ENCODE data around the gene PDE4D. TPM values are rescaled to one million over a fixed set of nuclear protein-coding genes. Genes with fewer than 3 reads are reported as not detected.
"Not testable (repeated sequence)": the region's sequence is repeated elsewhere in the genome, so short reads cannot be mapped to it uniquely, and the experiment has no call there.

Gene PDE4D
- total RNA-seq, 1 experiment from 2014 or later: 2.4 TPM

- DNase-seq (ENCODE audit: low read depth, low spot score) (no peak), ATAC-seq (no peak)
- intact Hi-C loops (cut with micrococcal nuclease; ENCODE audit: unreplicated experiment): no loop called here
- no peaks in the 10 kb centered on the region for H3K27me3 ChIP-seq (ENCODE audit: control insufficient read depth, insufficient read depth, low read length)
- no TSS peak for BruUV-seq (replicated peaks)
- TF ChIP-seq SIN3A (IDR thresholded peaks at IDR 0.05; ENCODE audit: borderline replicate concordance, insufficient read depth, low read depth, low read length) (no peak), REST (IDR thresholded peaks at IDR 0.05; ENCODE audit: insufficient read depth in 1 of 2, low read depth in 2 of 2, low read length in 1 of 2) (no peak), CTCF (IDR thresholded peaks at IDR 0.05) (no peak), POLR2AphosphoS5 (IDR thresholded peaks at IDR 0.05; ENCODE audit: low read depth, low read length) (no peak), TCF7L2 (IDR thresholded peaks at IDR 0.05; ENCODE audit: low read depth, low read length) (no peak)
- H3K27ac ChIP-seq (ENCODE audit: low read length): no peak overlapping the region
- no peak overlapping the region for H3K4me3 ChIP-seq (ENCODE audit: low read depth in 2 of 2, low read length in 2 of 2)
- CTCF ChIA-PET: no interaction called here
- H3K4me1 ChIP-seq (ENCODE audit: control insufficient read depth, insufficient read depth, low read length): no peaks in the 10 kb centered on the region
- POLR2A ChIA-PET: no interaction called here
- H3K9me3 ChIP-seq (ENCODE audit: control insufficient read depth, insufficient read depth, low read depth, low read length): no peaks in the 10 kb centered on the region
- in situ Hi-C loops (cut with HindIII; ENCODE audit: low pct_unique_long_range_greater_than_20kb, low sequenced_read_pairs): no loop called here
- H3K36me3 ChIP-seq (ENCODE audit: control insufficient read depth, insufficient read depth, low read length): no peaks in the 10 kb centered on the region
Measured at GRCh38 chr5:59577485-59577884, 316.0 kb downstream of the PDE4D start.

- H3K27me3 ChIP-seq (ENCODE audit: control insufficient read depth, insufficient read depth, low read length): no peaks in the 10 kb centered on the region
- DNase-seq (ENCODE audit: low read depth, low spot score) (no peak), ATAC-seq (no peak)
- no peak overlapping the region for H3K27ac ChIP-seq (ENCODE audit: low read length)
- TF ChIP-seq POLR2AphosphoS5 (IDR thresholded peaks at IDR 0.05; ENCODE audit: low read depth, low read length) (no peak), REST (IDR thresholded peaks at IDR 0.05; ENCODE audit: insufficient read depth in 1 of 2, low read depth in 2 of 2, low read length in 1 of 2) (no peak), TCF7L2 (IDR thresholded peaks at IDR 0.05; ENCODE audit: low read depth, low read length) (no peak), SIN3A (IDR thresholded peaks at IDR 0.05; ENCODE audit: borderline replicate concordance, insufficient read depth, low read depth, low read length) (no peak), CTCF (IDR thresholded peaks at IDR 0.05) (no peak)
- H3K36me3 ChIP-seq (ENCODE audit: control insufficient read depth, insufficient read depth, low read length): no peaks in the 10 kb centered on the region
- BruUV-seq (replicated peaks): no TSS peak
- POLR2A ChIA-PET: no interaction called here
- H3K4me1 ChIP-seq (ENCODE audit: control insufficient read depth, insufficient read depth, low read length): no peaks in the 10 kb centered on the region
- H3K9me3 ChIP-seq (ENCODE audit: control insufficient read depth, insufficient read depth, low read depth, low read length): no peaks in the 10 kb centered on the region
- no peak overlapping the region for H3K4me3 ChIP-seq (ENCODE audit: low read depth in 2 of 2, low read length in 2 of 2)
- in situ Hi-C loops (cut with HindIII; ENCODE audit: low pct_unique_long_range_greater_than_20kb, low sequenced_read_pairs): no loop called here
- CTCF ChIA-PET: no interaction called here
- intact Hi-C loops (cut with micrococcal nuclease; ENCODE audit: unreplicated experiment): no loop called here
Measured at GRCh38 chr5:59575648-59576445, 317.7 kb downstream of the PDE4D start.

- H3K36me3 ChIP-seq (ENCODE audit: control insufficient read depth, insufficient read depth, low read length); CTCF ChIA-PET; H3K4me3 ChIP-seq (ENCODE audit: low read depth in 2 of 2, low read length in 2 of 2); intact Hi-C loops (cut with micrococcal nuclease; ENCODE audit: unreplicated experiment); H3K4me1 ChIP-seq (ENCODE audit: control insufficient read depth, insufficient read depth, low read length); BruUV-seq (replicated peaks); H3K27me3 ChIP-seq (ENCODE audit: control insufficient read depth, insufficient read depth, low read length); H3K9me3 ChIP-seq (ENCODE audit: control insufficient read depth, insufficient read depth, low read depth, low read length); POLR2A ChIA-PET; DNase-seq (ENCODE audit: low read depth, low spot score); in situ Hi-C loops (cut with HindIII; ENCODE audit: low pct_unique_long_range_greater_than_20kb, low sequenced_read_pairs); ATAC-seq; H3K27ac ChIP-seq (ENCODE audit: low read length): not testable (repeated sequence)
Measured at GRCh38 chr5:59573509-59573908, 320.0 kb downstream of the PDE4D start.
